GM19467 (cell line): ENCODE data around the gene DUSP19.
"Not testable (repeated sequence)": the region's sequence is repeated elsewhere in the genome, so short reads cannot be mapped to it uniquely, and the experiment has no call there.

Experiments used
- ATAC-seq: cut with Tn5 transposase; IDR thresholded peaks from one replicate; pipeline ENCODE4 v1.9.1; 2021; ENCODE audit warnings: mild to moderate bottlenecking, moderate library complexity; ENCODE audit not compliant: unreplicated experiment

DUSP19 gene

GRCh38 chr2:183078464-183079138 is at the start of gene DUSP19:
TSS of gene DUSP19 (plus strand) at chr2:183078747. CDS start at chr2:183078934, 187 bp downstream.
- ATAC-seq, result peak; percentile 87

- ATAC-seq, result no peak
Observed at GRCh38 chr2:183029219-183029618, 49.3 kb upstream of the DUSP19 start.

GRCh38 chr2:183031911-183032794 is 46.4 kb upstream of the DUSP19 start:
- ATAC-seq, result no peak

- ATAC-seq, result no peak
Observed at GRCh38 chr2:183033951-183034350, 44.6 kb upstream of the DUSP19 start.

- no peak for ATAC-seq
Observed at GRCh38 chr2:183034806-183035205, 43.7 kb upstream of the DUSP19 start.

GRCh38 chr2:183035298-183035953 is 43.1 kb upstream of the DUSP19 start:
- ATAC-seq, result no peak

- ATAC-seq, result peak; percentile 46
Observed at GRCh38 chr2:183035954-183036669, 42.4 kb upstream of the DUSP19 start.

- ATAC-seq, result no peak
Observed at GRCh38 chr2:183037074-183037552, 41.4 kb upstream of the DUSP19 start.

- peak; percentile 40 for ATAC-seq
Observed at GRCh38 chr2:183037553-183038340, 40.8 kb upstream of the DUSP19 start.

- ATAC-seq, result peak; percentile 76
Observed at GRCh38 chr2:183038341-183039300, 39.9 kb upstream of the DUSP19 start, which contains the start of gene NCKAP1. TSS of gene NCKAP1 (minus strand) at chr2:183038457. CDS start at chr2:183038099, 358 bp downstream.

- ATAC-seq, result no peak
Observed at GRCh38 chr2:183040604-183041003, 37.9 kb upstream of the DUSP19 start.

GRCh38 chr2:183043580-183043979 is 35.0 kb upstream of the DUSP19 start:
- ATAC-seq, result not testable (repeated sequence)

GRCh38 chr2:183047486-183048125 is 30.9 kb upstream of the DUSP19 start:
- ATAC-seq, result not testable (repeated sequence)

- ATAC-seq, result no peak
Observed at GRCh38 chr2:183049420-183049819, 29.1 kb upstream of the DUSP19 start.

- peak; percentile 32 for ATAC-seq
Observed at GRCh38 chr2:183057333-183057985, 21.1 kb upstream of the DUSP19 start.

GRCh38 chr2:183059561-183059960 is 19.0 kb upstream of the DUSP19 start:
- no peak for ATAC-seq

- ATAC-seq, result no peak
Observed at GRCh38 chr2:183060571-183061231, 17.8 kb upstream of the DUSP19 start.
